ENCODE results near the gene C1QTNF12.

GRCh38 chr1:1196431-1197187, 49.9 kb downstream of the C1QTNF12 start:
- TF ChIP-seq CTCF (IDR thresholded peaks at IDR 0.05; ENCODE audit: insufficient read depth, low read length): no peak
- no peak for TF ChIP-seq GABPA (IDR thresholded peaks at IDR 0.05; ENCODE audit: low read depth)

Data from HL-60 (cell line).